GM12864 (cell line): Measurements from ENCODE around the gene NELFCD.

Experiments used
- DNase-seq: peaks from one replicate; pipeline ENCODE4 v3.0.0-alpha.2; 2011; ENCODE audit warnings: low read depth
- H3K4me3 ChIP-seq: 2 replicates; pipeline ENCODE4 v1.5.1; 2011; ENCODE audit warnings: mild to moderate bottlenecking, low read depth, low read length, control low read depth
- CTCF ChIP-seq: IDR thresholded peaks from 2 replicates; pipeline ENCODE4 v1.5.1; 2011; ENCODE audit warnings: low read depth, mild to moderate bottlenecking, moderate library complexity, low read length, control low read depth, inconsistent platforms; ENCODE audit errors: missing control alignments

Gene NELFCD

GRCh38 chr20:59020938-59021551, 40.0 kb downstream of the NELFCD start:
- H3K4me3 ChIP-seq, result no peak overlapping the region
- DNase-seq, result no peak
- TF ChIP-seq CTCF, result no peak

- no peak for TF ChIP-seq CTCF
- no peak for DNase-seq
- H3K4me3 ChIP-seq, result no peak overlapping the region
These were observed 41.7 kb downstream of the NELFCD start for GRCh38 chr20:59022754-59023153.

GRCh38 chr20:59023616-59024015, 42.6 kb downstream of the NELFCD start:
- no peak for TF ChIP-seq CTCF
- no peak overlapping the region for H3K4me3 ChIP-seq
- no peak for DNase-seq

GRCh38 chr20:59024111-59024530, 43.1 kb downstream of the NELFCD start:
- DNase-seq, result no peak
- no peak overlapping the region for H3K4me3 ChIP-seq
- no peak for TF ChIP-seq CTCF

- no peak for TF ChIP-seq CTCF
- DNase-seq, result no peak
- no peak overlapping the region for H3K4me3 ChIP-seq
These were observed 44.0 kb downstream of the NELFCD start for GRCh38 chr20:59025086-59025485.

GRCh38 chr20:59025511-59025910, 44.5 kb downstream of the NELFCD start:
- no peak for DNase-seq
- H3K4me3 ChIP-seq, result no peak overlapping the region
- no peak for TF ChIP-seq CTCF
